ACC112 (cell line): ENCODE results near the gene OSBPL1A.
"Not testable (repeated sequence)": the region's sequence is repeated elsewhere in the genome, so short reads cannot be mapped to it uniquely, and the experiment has no call there.

Source experiments
- H2AFZ ChIP-seq: fragments of 200-600 bp; sonication (generic); one replicate; pipeline ENCODE4 v1.6.0; 2017; ENCODE audit warnings: antibody characterized with exemption, low read length; ENCODE audit not compliant: unreplicated experiment
- H3K27ac ChIP-seq: fragments of 200-600 bp; sonication (generic); 2 replicates; pipeline ENCODE4 v1.5.1; 2014; ENCODE audit warnings: low read depth, mild to moderate bottlenecking, antibody characterized with exemption, low read length, moderate library complexity
- H3K27me3 ChIP-seq: fragments of 200-600 bp; sonication (generic); 2 replicates; pipeline ENCODE4 v1.6.1; 2014; ENCODE audit warnings: mild to moderate bottlenecking, antibody characterized with exemption, low read length, moderate library complexity, mixed read lengths; ENCODE audit not compliant: insufficient read depth
- H3K36me3 ChIP-seq: fragments of 200-600 bp; sonication (generic); 2 replicates; pipeline ENCODE4 v1.6.1; 2016; ENCODE audit warnings: mild to moderate bottlenecking, antibody characterized with exemption, low read length, moderate library complexity, mixed read lengths; ENCODE audit not compliant: insufficient read depth
- H3K4me1 ChIP-seq: fragments of 200-600 bp; sonication (generic); one replicate; pipeline ENCODE4 v1.6.1; 2016; ENCODE audit warnings: low read length, mixed read lengths; ENCODE audit not compliant: insufficient read depth, unreplicated experiment, control insufficient read depth
- H3K4me3 ChIP-seq: fragments of 200-600 bp; sonication (generic); 2 replicates; pipeline ENCODE4 v1.5.1; 2014; ENCODE audit warnings: mild to moderate bottlenecking, low read depth, low read length
- H3K79me2 ChIP-seq: fragments of 200-600 bp; sonication (generic); one replicate; pipeline ENCODE4 v1.6.0; 2016; ENCODE audit warnings: low read length; ENCODE audit not compliant: control insufficient read depth, unreplicated experiment, insufficient read depth

OSBPL1A gene

DNA sequence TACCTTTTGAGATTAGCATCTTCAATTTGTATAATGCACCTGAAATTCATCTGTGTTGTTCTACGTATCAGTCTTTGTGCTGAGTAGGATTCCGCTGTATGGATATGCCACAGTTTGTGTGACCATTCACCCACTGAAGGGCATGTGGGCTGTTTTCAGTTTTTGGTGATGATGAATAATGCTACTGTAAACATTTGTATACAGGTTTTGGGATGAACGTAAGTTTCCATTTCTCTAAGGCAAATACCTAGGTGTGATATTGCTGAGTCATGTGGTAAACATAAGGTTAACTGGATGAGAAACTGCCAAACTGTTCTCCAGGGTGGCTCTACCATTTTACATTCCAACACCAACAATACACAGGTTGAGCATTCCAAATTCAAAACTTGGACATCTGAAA is 223.6 kb downstream of the OSBPL1A start:
- Histone ChIP-seq H3K27me3 (no peaks in the 10 kb centered on the region), H3K27ac (no peak overlapping the region), H3K36me3 (peaks cover 3% of the 10 kb centered on the region; the same call in 1 of the 2 replicates), H3K79me2 (no peaks in the 10 kb centered on the region), H3K4me3 (no peak overlapping the region), H2AFZ (no peak overlapping the region), H3K4me1 (no peaks in the 10 kb centered on the region)

GRCh38 chr18:24170360-24170759 is 227.3 kb downstream of the OSBPL1A start:
- Histone ChIP-seq H3K4me1 (no peaks in the 10 kb centered on the region), H3K4me3 (no peak overlapping the region), H3K27me3 (no peaks in the 10 kb centered on the region), H3K36me3 (peaks cover 4% of the 10 kb centered on the region; the same call in 1 of the 2 replicates), H2AFZ (no peak overlapping the region), H3K27ac (no peak overlapping the region), H3K79me2 (no peaks in the 10 kb centered on the region)

GRCh38 chr18:24168496-24168895 is 229.1 kb downstream of the OSBPL1A start:
- H3K36me3 ChIP-seq: peaks cover 10% of the 10 kb centered on the region
- H3K79me2 ChIP-seq: no peaks in the 10 kb centered on the region
- no peaks in the 10 kb centered on the region for H3K4me1 ChIP-seq
- H3K27ac ChIP-seq: no peak overlapping the region
- H3K4me3 ChIP-seq: no peak overlapping the region
- no peaks in the 10 kb centered on the region for H3K27me3 ChIP-seq
- no peak overlapping the region for H2AFZ ChIP-seq

DNA sequence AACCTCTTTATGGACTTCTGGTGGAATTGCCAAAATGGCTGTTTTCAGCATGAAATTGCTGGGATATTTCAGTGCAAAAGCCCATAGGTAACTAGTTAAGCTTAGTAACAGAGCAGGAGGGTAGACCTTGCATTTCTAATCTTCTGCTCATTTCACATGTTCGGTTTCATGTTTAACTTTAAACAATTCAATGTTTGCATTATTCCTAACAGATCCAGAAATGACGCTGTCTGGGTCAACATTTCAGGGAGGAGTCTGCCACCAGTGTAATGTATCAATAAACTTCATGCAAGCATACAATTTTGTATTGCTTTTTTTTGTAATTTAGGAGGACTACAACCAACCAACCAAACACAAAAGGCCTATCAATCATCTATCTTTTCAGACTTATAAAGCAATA is 236.3 kb downstream of the OSBPL1A start:
- H3K4me3 ChIP-seq: no peak overlapping the region
- H3K27me3 ChIP-seq: no peaks in the 10 kb centered on the region
- H3K27ac ChIP-seq: no peak overlapping the region
- no peak overlapping the region for H2AFZ ChIP-seq
- no peaks in the 10 kb centered on the region for H3K4me1 ChIP-seq
- H3K79me2 ChIP-seq: no peaks in the 10 kb centered on the region
- H3K36me3 ChIP-seq: peaks cover 19% of the 10 kb centered on the region

GRCh38 chr18:24160086-24160485 is 237.5 kb downstream of the OSBPL1A start:
- H2AFZ ChIP-seq: no peak overlapping the region
- no peaks in the 10 kb centered on the region for H3K79me2 ChIP-seq
- peaks cover 22% of the 10 kb centered on the region for H3K36me3 ChIP-seq
- H3K27me3 ChIP-seq: no peaks in the 10 kb centered on the region
- no peaks in the 10 kb centered on the region for H3K4me1 ChIP-seq
- H3K27ac ChIP-seq: no peak overlapping the region
- H3K4me3 ChIP-seq: no peak overlapping the region

GRCh38 chr18:24157855-24158254 is 239.8 kb downstream of the OSBPL1A start:
- peaks cover 16% of the 10 kb centered on the region for H3K36me3 ChIP-seq

GRCh38 chr18:24153397-24153796 is 244.2 kb downstream of the OSBPL1A start:
- Histone ChIP-seq H2AFZ (no peak overlapping the region), H3K27ac (no peak overlapping the region), H3K79me2 (no peaks in the 10 kb centered on the region), H3K36me3 (peaks cover 11% of the 10 kb centered on the region), H3K4me1 (no peaks in the 10 kb centered on the region), H3K4me3 (no peak overlapping the region), H3K27me3 (no peaks in the 10 kb centered on the region)

More at GRCh38 chr18:24157855-24158254, 239.8 kb downstream of the OSBPL1A start:
- no peak overlapping the region for H3K4me3 ChIP-seq
- H3K27ac ChIP-seq: no peak overlapping the region
- no peaks in the 10 kb centered on the region for H3K4me1 ChIP-seq
- H3K27me3 ChIP-seq: no peaks in the 10 kb centered on the region
- no peak overlapping the region for H2AFZ ChIP-seq
- no peaks in the 10 kb centered on the region for H3K79me2 ChIP-seq

DNA sequence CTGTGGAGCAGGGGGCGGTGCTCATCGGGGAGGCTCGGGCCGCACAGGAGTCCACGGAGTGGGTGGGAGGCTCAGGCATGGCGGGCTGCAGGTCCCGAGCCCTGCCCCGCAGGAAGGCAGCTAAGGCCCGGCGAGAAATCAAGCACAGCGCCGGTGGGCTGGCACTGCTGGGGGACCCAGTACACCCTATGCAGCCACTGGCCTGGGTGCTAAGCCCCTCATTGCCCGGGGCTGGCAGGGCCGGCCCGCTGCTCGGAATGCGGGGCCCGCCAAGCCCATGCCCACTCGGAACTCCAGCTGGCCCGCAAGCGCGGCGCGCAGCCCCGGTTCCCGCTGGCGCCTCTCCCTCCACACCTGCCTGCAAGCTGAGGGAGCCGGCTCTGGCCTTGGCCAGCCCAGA is 248.0 kb downstream of the OSBPL1A start:
- H3K36me3 ChIP-seq: peaks cover 26% of the 10 kb centered on the region
- H3K4me3 ChIP-seq, H3K27me3 ChIP-seq, H3K79me2 ChIP-seq, H3K4me1 ChIP-seq, H3K27ac ChIP-seq, H2AFZ ChIP-seq: not testable (repeated sequence)

DNA sequence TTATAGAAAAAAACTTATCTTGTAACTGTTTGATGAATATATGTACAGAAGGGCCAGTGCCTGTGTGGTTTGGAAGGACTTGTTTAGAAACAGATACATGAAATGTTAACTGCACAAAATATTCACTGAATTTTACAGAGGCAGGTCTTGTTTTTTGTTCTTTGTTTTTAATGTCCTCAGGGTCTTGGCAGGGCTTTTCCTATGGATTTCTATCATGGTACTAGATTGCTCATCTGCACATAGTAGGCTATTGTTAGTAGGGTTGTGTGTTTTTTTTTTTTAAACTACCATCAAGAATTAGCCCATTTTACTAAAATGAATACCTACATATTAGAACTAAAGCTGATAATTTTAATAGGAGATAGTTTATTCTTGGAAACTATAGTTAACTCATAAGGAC is 255.2 kb downstream of the OSBPL1A start:
- H3K4me3 ChIP-seq: no peak overlapping the region
- H3K27me3 ChIP-seq: no peaks in the 10 kb centered on the region
- no peak overlapping the region for H2AFZ ChIP-seq
- no peaks in the 10 kb centered on the region for H3K79me2 ChIP-seq
- no peaks in the 10 kb centered on the region for H3K4me1 ChIP-seq
- H3K36me3 ChIP-seq: peaks cover 18% of the 10 kb centered on the region
- H3K27ac ChIP-seq: no peak overlapping the region

GRCh38 chr18:24140697-24141096 is 256.9 kb downstream of the OSBPL1A start:
- H3K4me1 ChIP-seq: no peaks in the 10 kb centered on the region
- H3K79me2 ChIP-seq: no peaks in the 10 kb centered on the region
- H3K36me3 ChIP-seq: 0 out of 2 replicates have a peak, but pooled peaks cover 2% of the 10 kb centered on the region
- H2AFZ ChIP-seq: no peak overlapping the region
- H3K27me3 ChIP-seq: no peaks in the 10 kb centered on the region
- H3K27ac ChIP-seq: no peak overlapping the region
- no peak overlapping the region for H3K4me3 ChIP-seq

- Histone ChIP-seq H3K79me2 (no peaks in the 10 kb centered on the region), H3K27me3 (no peaks in the 10 kb centered on the region), H3K4me3 (peak within 1 kb of the TSS; percentile 81), H3K4me1 (no peaks in the 10 kb centered on the region), H2AFZ (peak within 1 kb of the TSS; percentile 58), H3K36me3 (no peaks in the 10 kb centered on the region), H3K27ac (peak within 1 kb of the TSS; percentile 56; the same call in 1 of the 2 replicates)
Measured at GRCh38 chr18:24138789-24139616, 258.6 kb downstream of the OSBPL1A start, which contains the start of gene CABYR. Gene CABYR (plus strand): TSS chr18:24139062. CDS start chr18:24143115, 4,053 bp downstream.
